ENCODE results near the gene C19orf73.
A peak's percentile ranks its signal among the peaks of the same experiment; 100 is the strongest.

C19orf73 gene

GRCh38 chr19:49152119-49152550 lies 33.2 kb upstream of the C19orf73 start:
- no peak overlapping the region for H3K4me3 ChIP-seq (ENCODE audit: low read depth, low read length)
- TF ChIP-seq CTCF (IDR thresholded peaks at IDR 0.05; ENCODE audit: borderline replicate concordance, insufficient read depth, low read depth, low read length): no peak

GRCh38 chr19:49151267-49152118 lies 32.5 kb upstream of the C19orf73 start:
- TF ChIP-seq CTCF (IDR thresholded peaks at IDR 0.05; ENCODE audit: borderline replicate concordance, insufficient read depth, low read depth, low read length): no peak
- no peak overlapping the region for H3K4me3 ChIP-seq (ENCODE audit: low read depth, low read length)

- no peak overlapping the region for H3K4me3 ChIP-seq (ENCODE audit: low read depth, low read length)
- no peak for TF ChIP-seq CTCF (IDR thresholded peaks at IDR 0.05; ENCODE audit: borderline replicate concordance, insufficient read depth, low read depth, low read length)
These were observed 32.0 kb upstream of the C19orf73 start for GRCh38 chr19:49150944-49151243.

- peak overlapping the region; percentile 26 for H3K4me3 ChIP-seq (ENCODE audit: low read depth, low read length)
- no peak for TF ChIP-seq CTCF (IDR thresholded peaks at IDR 0.05; ENCODE audit: borderline replicate concordance, insufficient read depth, low read depth, low read length)
These were observed 31.4 kb upstream of the C19orf73 start for GRCh38 chr19:49150106-49150943.

GRCh38 chr19:49149652-49150105 lies 30.7 kb upstream of the C19orf73 start:
- no peak for TF ChIP-seq CTCF (IDR thresholded peaks at IDR 0.05; ENCODE audit: borderline replicate concordance, insufficient read depth, low read depth, low read length)
- H3K4me3 ChIP-seq (ENCODE audit: low read depth, low read length): peak overlapping the region; percentile 26

GRCh38 chr19:49148784-49149651 lies 30.1 kb upstream of the C19orf73 start:
- H3K4me3 ChIP-seq (ENCODE audit: low read depth, low read length): no peak overlapping the region
- no peak for TF ChIP-seq CTCF (IDR thresholded peaks at IDR 0.05; ENCODE audit: borderline replicate concordance, insufficient read depth, low read depth, low read length)
